Vagina (tissue), 2 donors: ENCODE results near the gene ZNF765.

Experiments used
- POLR2A ChIP-seq, 2 donors: fragments of 450-650 bp; IDR thresholded peaks; one replicate each; pipeline ENCODE4 v1.6.1; 2017; ENCODE audit warnings: antibody characterized with exemption in 2 of 2, mild to moderate bottlenecking in 2 of 2, moderate library complexity in 2 of 2
- POLR2AphosphoS5 ChIP-seq, 2 donors: sonication (generic); formaldehyde crosslinking; IDR thresholded peaks; one replicate each; pipeline ENCODE4 v1.9.0; 2017; ENCODE audit warnings: antibody characterized with exemption in 2 of 2, mild to moderate bottlenecking in 2 of 2, low read depth in 1 of 2; ENCODE audit not compliant: insufficient read depth in 1 of 2
- TF ChIP-seq, protein P1 (sequence below), 3 experiments: fragments of 450-650 bp in 2 of 3; fragments of 200-600 bp in 1 of 3; sonication (generic) in 1 of 3; IDR thresholded peaks; one replicate each; pipeline ENCODE4 v1.5.1; 2017 to 2019; ENCODE audit warnings: antibody characterized with exemption in 3 of 3, mild to moderate bottlenecking in 2 of 3, moderate library complexity in 2 of 3

DNA sequence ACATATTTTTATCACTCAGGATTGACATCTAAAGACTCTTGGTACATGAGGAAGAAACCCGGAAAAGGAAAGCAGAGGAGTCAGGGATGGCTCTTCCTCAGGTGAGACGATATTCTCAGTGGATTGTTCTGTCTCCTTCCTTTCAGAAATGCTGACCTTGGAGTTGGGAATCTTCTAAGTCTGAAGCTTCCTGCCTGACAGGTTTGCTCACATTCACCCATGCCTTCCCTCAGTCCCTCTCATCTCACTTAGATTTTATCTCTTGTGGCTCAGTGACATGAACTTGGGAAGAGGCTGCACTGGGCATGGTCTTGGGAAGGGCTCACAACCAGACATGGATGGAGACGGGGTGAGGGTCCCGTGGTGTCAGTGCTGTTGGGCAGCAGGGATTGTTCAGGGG lies 22.8 kb upstream of the ZNF765 start:
- TF ChIP-seq POLR2AphosphoS5 (IDR thresholded peaks at IDR 0.05; ENCODE audit: insufficient read depth in 1 of 2, low read depth in 1 of 2) = no peak
- TF ChIP-seq POLR2A (IDR thresholded peaks at IDR 0.05) = no peak
- TF ChIP-seq, protein P1, sequence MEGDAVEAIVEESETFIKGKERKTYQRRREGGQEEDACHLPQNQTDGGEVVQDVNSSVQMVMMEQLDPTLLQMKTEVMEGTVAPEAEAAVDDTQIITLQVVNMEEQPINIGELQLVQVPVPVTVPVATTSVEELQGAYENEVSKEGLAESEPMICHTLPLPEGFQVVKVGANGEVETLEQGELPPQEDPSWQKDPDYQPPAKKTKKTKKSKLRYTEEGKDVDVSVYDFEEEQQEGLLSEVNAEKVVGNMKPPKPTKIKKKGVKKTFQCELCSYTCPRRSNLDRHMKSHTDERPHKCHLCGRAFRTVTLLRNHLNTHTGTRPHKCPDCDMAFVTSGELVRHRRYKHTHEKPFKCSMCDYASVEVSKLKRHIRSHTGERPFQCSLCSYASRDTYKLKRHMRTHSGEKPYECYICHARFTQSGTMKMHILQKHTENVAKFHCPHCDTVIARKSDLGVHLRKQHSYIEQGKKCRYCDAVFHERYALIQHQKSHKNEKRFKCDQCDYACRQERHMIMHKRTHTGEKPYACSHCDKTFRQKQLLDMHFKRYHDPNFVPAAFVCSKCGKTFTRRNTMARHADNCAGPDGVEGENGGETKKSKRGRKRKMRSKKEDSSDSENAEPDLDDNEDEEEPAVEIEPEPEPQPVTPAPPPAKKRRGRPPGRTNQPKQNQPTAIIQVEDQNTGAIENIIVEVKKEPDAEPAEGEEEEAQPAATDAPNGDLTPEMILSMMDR (IDR thresholded peaks at IDR 0.05) = no peak
